Fibroblast of lung (primary cell): ENCODE results near the gene ARHGAP1.

ENCODE experiments used
- CTCF ChIP-seq, 2 donors: IDR thresholded peaks in 1 of 2; conservative IDR thresholded peaks in 1 of 2; 1 replicate in 1 of 2; 2 replicates in 1 of 2; pipeline ENCODE4 v1.5.1; 2011 to 2012; ENCODE audit warnings: low read length in 2 of 2, control low read depth in 1 of 2, inconsistent platforms in 1 of 2, low read depth in 1 of 2, mild to moderate bottlenecking in 1 of 2
- EZH2 ChIP-seq: IDR thresholded peaks from 2 replicates; pipeline ENCODE4 v1.5.1; 2012; ENCODE audit warnings: low read length, control low read depth, mild to moderate bottlenecking; ENCODE audit errors: missing control alignments

GRCh38 chr11:46733234-46733633 is 32.8 kb upstream of the ARHGAP1 start:
- TF ChIP-seq CTCF (conservative IDR thresholded peaks at IDR 0.05 in 1 of 2, IDR thresholded peaks at IDR 0.05 in 1 of 2; ENCODE audit: low read depth in 1 of 2, low read length in 2 of 2) (no peak), EZH2 (no peak)
